Ishikawa (cell line): ENCODE results near the gene HOXD4.

Source experiments
- CEBPB ChIP-seq: IDR thresholded peaks from 2 replicates; pipeline ENCODE4 v1.6.1; 2012
- CREB1 ChIP-seq: IDR thresholded peaks from 2 replicates; pipeline ENCODE4 v1.6.1; 2012; ENCODE audit warnings: low read depth
- EGR1 ChIP-seq: IDR thresholded peaks from 2 replicates; pipeline ENCODE4 v1.6.1; 2012
- EP300 ChIP-seq: IDR thresholded peaks from 2 replicates; pipeline ENCODE4 v1.6.1; 2012; ENCODE audit warnings: borderline replicate concordance
- FOXM1 ChIP-seq: IDR thresholded peaks from 2 replicates; pipeline ENCODE4 v1.6.1; 2012; ENCODE audit warnings: low read depth, borderline replicate concordance
- NFIC ChIP-seq: IDR thresholded peaks from 2 replicates; pipeline ENCODE4 v1.6.1; 2012
- RAD21 ChIP-seq: IDR thresholded peaks from 2 replicates; pipeline ENCODE4 v1.6.1; 2012; ENCODE audit warnings: low read depth
- TAF1 ChIP-seq: IDR thresholded peaks from 2 replicates; pipeline ENCODE4 v1.6.1; 2012; ENCODE audit warnings: low read depth, mild to moderate bottlenecking
- TCF12 ChIP-seq: IDR thresholded peaks from 2 replicates; pipeline ENCODE4 v1.6.1; 2012; ENCODE audit warnings: low read depth
- TEAD4 ChIP-seq: IDR thresholded peaks from 2 replicates; pipeline ENCODE4 v1.6.1; 2012
- YY1 ChIP-seq: IDR thresholded peaks from 2 replicates; pipeline ENCODE4 v1.6.1; 2012; ENCODE audit warnings: low read depth
- TF ChIP-seq, protein P1 (sequence below): IDR thresholded peaks from 2 replicates; pipeline ENCODE4 v1.6.1; 2012
- TF ChIP-seq, protein P2 (sequence below): IDR thresholded peaks from 2 replicates; pipeline ENCODE4 v1.6.1; 2012; ENCODE audit warnings: low read depth, mild to moderate bottlenecking
- TF ChIP-seq, protein P3 (sequence below): IDR thresholded peaks from 2 replicates; pipeline ENCODE4 v1.6.1; 2012

DNA sequence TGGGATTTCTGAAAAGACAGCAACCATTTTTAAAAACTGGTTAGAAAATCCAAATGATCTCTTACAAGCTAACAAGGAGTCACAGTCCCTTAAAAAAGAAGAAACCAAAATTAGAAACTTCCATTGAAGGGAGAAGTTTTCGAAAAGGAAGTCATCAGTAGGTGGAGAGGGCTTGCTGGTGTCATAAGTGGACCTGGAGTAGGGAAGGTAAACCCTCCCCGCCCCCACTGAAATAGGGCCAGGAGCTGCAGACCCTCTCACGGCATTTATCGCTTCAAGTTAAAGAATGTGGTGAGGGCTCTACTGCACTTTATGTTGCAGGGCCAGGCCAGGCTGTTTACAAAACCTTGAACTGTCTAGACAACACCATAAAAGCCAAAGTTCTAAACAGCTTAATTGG is 41.4 kb upstream of the HOXD4 start:
- no peak for TF ChIP-seq YY1
- TF ChIP-seq EP300, result no peak
- TF ChIP-seq TAF1, result no peak
- TF ChIP-seq RAD21, result no peak
- TF ChIP-seq NFIC, result no peak
- TF ChIP-seq, protein P1, sequence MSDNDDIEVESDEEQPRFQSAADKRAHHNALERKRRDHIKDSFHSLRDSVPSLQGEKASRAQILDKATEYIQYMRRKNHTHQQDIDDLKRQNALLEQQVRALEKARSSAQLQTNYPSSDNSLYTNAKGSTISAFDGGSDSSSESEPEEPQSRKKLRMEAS, result no peak
- TF ChIP-seq, protein P2, sequence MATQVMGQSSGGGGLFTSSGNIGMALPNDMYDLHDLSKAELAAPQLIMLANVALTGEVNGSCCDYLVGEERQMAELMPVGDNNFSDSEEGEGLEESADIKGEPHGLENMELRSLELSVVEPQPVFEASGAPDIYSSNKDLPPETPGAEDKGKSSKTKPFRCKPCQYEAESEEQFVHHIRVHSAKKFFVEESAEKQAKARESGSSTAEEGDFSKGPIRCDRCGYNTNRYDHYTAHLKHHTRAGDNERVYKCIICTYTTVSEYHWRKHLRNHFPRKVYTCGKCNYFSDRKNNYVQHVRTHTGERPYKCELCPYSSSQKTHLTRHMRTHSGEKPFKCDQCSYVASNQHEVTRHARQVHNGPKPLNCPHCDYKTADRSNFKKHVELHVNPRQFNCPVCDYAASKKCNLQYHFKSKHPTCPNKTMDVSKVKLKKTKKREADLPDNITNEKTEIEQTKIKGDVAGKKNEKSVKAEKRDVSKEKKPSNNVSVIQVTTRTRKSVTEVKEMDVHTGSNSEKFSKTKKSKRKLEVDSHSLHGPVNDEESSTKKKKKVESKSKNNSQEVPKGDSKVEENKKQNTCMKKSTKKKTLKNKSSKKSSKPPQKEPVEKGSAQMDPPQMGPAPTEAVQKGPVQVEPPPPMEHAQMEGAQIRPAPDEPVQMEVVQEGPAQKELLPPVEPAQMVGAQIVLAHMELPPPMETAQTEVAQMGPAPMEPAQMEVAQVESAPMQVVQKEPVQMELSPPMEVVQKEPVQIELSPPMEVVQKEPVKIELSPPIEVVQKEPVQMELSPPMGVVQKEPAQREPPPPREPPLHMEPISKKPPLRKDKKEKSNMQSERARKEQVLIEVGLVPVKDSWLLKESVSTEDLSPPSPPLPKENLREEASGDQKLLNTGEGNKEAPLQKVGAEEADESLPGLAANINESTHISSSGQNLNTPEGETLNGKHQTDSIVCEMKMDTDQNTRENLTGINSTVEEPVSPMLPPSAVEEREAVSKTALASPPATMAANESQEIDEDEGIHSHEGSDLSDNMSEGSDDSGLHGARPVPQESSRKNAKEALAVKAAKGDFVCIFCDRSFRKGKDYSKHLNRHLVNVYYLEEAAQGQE, result no peak
- TF ChIP-seq EGR1, result no peak
- no peak for TF ChIP-seq CEBPB
- TF ChIP-seq CREB1, result no peak
- TF ChIP-seq, protein P3, sequence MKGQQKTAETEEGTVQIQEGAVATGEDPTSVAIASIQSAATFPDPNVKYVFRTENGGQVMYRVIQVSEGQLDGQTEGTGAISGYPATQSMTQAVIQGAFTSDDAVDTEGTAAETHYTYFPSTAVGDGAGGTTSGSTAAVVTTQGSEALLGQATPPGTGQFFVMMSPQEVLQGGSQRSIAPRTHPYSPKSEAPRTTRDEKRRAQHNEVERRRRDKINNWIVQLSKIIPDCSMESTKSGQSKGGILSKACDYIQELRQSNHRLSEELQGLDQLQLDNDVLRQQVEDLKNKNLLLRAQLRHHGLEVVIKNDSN, result no peak
- no peak for TF ChIP-seq TEAD4
- TF ChIP-seq TCF12, result no peak
- no peak for TF ChIP-seq FOXM1
